HepG2 (cell line): ENCODE results near the gene UBXN1. TPM values are rescaled to one million over a fixed set of nuclear protein-coding genes. Genes with fewer than 3 reads are reported as not detected.

Experiments used
- FLYWCH1 ChIP-seq: sonication (generic); formaldehyde crosslinking; IDR thresholded peaks from 2 replicates; pipeline ENCODE4 v1.8.1; 2023; ENCODE audit warnings: mild to moderate bottlenecking, missing genetic modification reagents
- GATA4 ChIP-seq: sonication (generic); IDR thresholded peaks from 2 replicates; pipeline ENCODE4 v1.6.1; 2016; ENCODE audit warnings: antibody characterized with exemption, low read depth, borderline replicate concordance
- HDAC1 ChIP-seq: sonication (generic); formaldehyde crosslinking; IDR thresholded peaks from 2 replicates; pipeline ENCODE4 v1.5.1; 2020; ENCODE audit warnings: mild to moderate bottlenecking, missing genetic modification reagents
- JUN ChIP-seq: sonication (generic); formaldehyde crosslinking; IDR thresholded peaks from 2 replicates; pipeline ENCODE4 v1.4.0; 2020; ENCODE audit warnings: mild to moderate bottlenecking, missing genetic modification reagents
- NFATC3 ChIP-seq: sonication (generic); formaldehyde crosslinking; IDR thresholded peaks from 2 replicates; pipeline ENCODE4 v1.5.1; 2020; ENCODE audit warnings: mild to moderate bottlenecking, missing genetic modification reagents
- NR2F2 ChIP-seq: IDR thresholded peaks from 2 replicates; pipeline ENCODE4 v1.6.1; 2012; ENCODE audit warnings: low read depth, inconsistent platforms, borderline replicate concordance
- PAX8 ChIP-seq: sonication (generic); formaldehyde crosslinking; IDR thresholded peaks from 2 replicates; pipeline ENCODE4 v1.8.0; 2022; ENCODE audit warnings: mild to moderate bottlenecking, missing genetic modification reagents, borderline replicate concordance
- PITX1 ChIP-seq: sonication (generic); formaldehyde crosslinking; IDR thresholded peaks from 2 replicates; pipeline ENCODE4 v1.5.1; 2020; ENCODE audit warnings: mild to moderate bottlenecking, missing genetic modification reagents
- POLR2G ChIP-seq: fragments of 200-400 bp; formaldehyde crosslinking; IDR thresholded peaks from 2 replicates; pipeline ENCODE4 v1.6.1; 2018; ENCODE audit warnings: mild to moderate bottlenecking, low read depth, low read length, moderate library complexity
- RXRA ChIP-seq: sonication (generic); formaldehyde crosslinking; IDR thresholded peaks from 2 replicates; pipeline ENCODE4 v1.5.1; 2020; ENCODE audit warnings: missing genetic modification reagents
- SP5 ChIP-seq: IDR thresholded peaks from 2 replicates; pipeline ENCODE4 v1.6.1; 2016; ENCODE audit warnings: low read depth, borderline replicate concordance
- TRIM22 ChIP-seq: fragments of 450-650 bp; IDR thresholded peaks from 2 replicates; pipeline ENCODE4 v1.6.1; 2017
- ZEB1 ChIP-seq: IDR thresholded peaks from 2 replicates; pipeline ENCODE4 v1.6.1; 2012; ENCODE audit warnings: mild to moderate bottlenecking, low read depth, inconsistent platforms; ENCODE audit not compliant: insufficient replicate concordance
- ZFP37 ChIP-seq: sonication (generic); formaldehyde crosslinking; IDR thresholded peaks from 2 replicates; pipeline ENCODE4 v1.4.0; 2020; ENCODE audit warnings: missing genetic modification reagents, borderline replicate concordance
- ZHX1 ChIP-seq: sonication (generic); formaldehyde crosslinking; IDR thresholded peaks from 2 replicates; pipeline ENCODE4 v1.8.1; 2022; ENCODE audit warnings: low read depth, mild to moderate bottlenecking, missing genetic modification reagents
- ZNF251 ChIP-seq: sonication (generic); formaldehyde crosslinking; IDR thresholded peaks from 2 replicates; pipeline ENCODE4 v1.9.0; 2021; ENCODE audit warnings: mild to moderate bottlenecking, missing genetic modification reagents
- ZNF430 ChIP-seq: sonication (generic); formaldehyde crosslinking; IDR thresholded peaks from 2 replicates; pipeline ENCODE4 v1.9.0; 2021; ENCODE audit warnings: mild to moderate bottlenecking, missing genetic modification reagents
- ZNF496 ChIP-seq: sonication (generic); formaldehyde crosslinking; IDR thresholded peaks from 2 replicates; pipeline ENCODE4 v1.8.1; 2023; ENCODE audit warnings: mild to moderate bottlenecking, moderate library complexity, missing genetic modification reagents; ENCODE audit not compliant: insufficient replicate concordance
- ZNF501 ChIP-seq: sonication (generic); formaldehyde crosslinking; IDR thresholded peaks from 2 replicates; pipeline ENCODE4 v1.5.1; 2020; ENCODE audit warnings: mild to moderate bottlenecking, moderate library complexity, missing genetic modification reagents
- ZNF503 ChIP-seq: sonication (generic); formaldehyde crosslinking; IDR thresholded peaks from 2 replicates; pipeline ENCODE4 v1.4.0; 2020; ENCODE audit warnings: missing genetic modification reagents
- ZNF564 ChIP-seq: sonication (generic); formaldehyde crosslinking; IDR thresholded peaks from 2 replicates; pipeline ENCODE4 v1.8.1; 2023; ENCODE audit warnings: mild to moderate bottlenecking, missing genetic modification reagents
- ZNF761 ChIP-seq: sonication (generic); formaldehyde crosslinking; conservative IDR thresholded peaks from 2 replicates; pipeline ENCODE4 v1.4.0; 2020; ENCODE audit warnings: mild to moderate bottlenecking, missing genetic modification reagents
- polyA plus RNA-seq, 8 experiments: library from polyadenylated mRNA; depleted of rRNA in 3 of 8; stranded (reverse) in 7 of 8; unstranded in 1 of 8; fragments of >200 nt; fragmentation: Illumina TruSeq in 4 of 8; extraction: Trizol in 4 of 8; gene quantifications; 2 replicates each; pipeline versions ENCODE4 v1.2.1 to v1.2.3, GENCODE V29; 2011 to 2016; ENCODE audit warnings: low read depth in 4 of 8, missing spikeins in 1 of 8, mixed read lengths in 1 of 8; ENCODE audit not compliant: insufficient read depth in 1 of 8
- total RNA-seq, 5 experiments: library from RNA; depleted of rRNA; stranded (reverse); fragments of >200 nt; fragmentation: Illumina TruSeq; extraction: Trizol; gene quantifications; 2 replicates each; pipeline ENCODE4 v1.2.3, GENCODE V29; 2016; ENCODE audit warnings: low read depth in 1 of 5

Gene UBXN1
- total and polyA plus RNA-seq, 2 of the 13 experiments (the other 11 are each of a cell fraction or from before 2014, with no cell fraction given): 47.5 to 52.4 TPM

- no peak; the same call in none of the 2 replicates for TF ChIP-seq RXRA (CRISPR knock-in tag)
- TF ChIP-seq NFATC3 (CRISPR knock-in tag): no peak
- no peak for TF ChIP-seq JUN
- no peak for TF ChIP-seq ZNF496 (CRISPR knock-in tag)
- TF ChIP-seq ZNF251 (CRISPR knock-in tag): no peak
- peak; percentile 97 for TF ChIP-seq POLR2G
- TF ChIP-seq ZNF430 (CRISPR knock-in tag): peak; percentile 56; the same call in 1 of the 2 replicates
- no peak for TF ChIP-seq PAX8 (CRISPR knock-in tag)
- TF ChIP-seq ZNF501 (CRISPR knock-in tag): peak; percentile 38
- no peak for TF ChIP-seq ZNF503 (CRISPR knock-in tag)
- TF ChIP-seq ZNF564 (CRISPR knock-in tag): no peak
- TF ChIP-seq NR2F2: peak; percentile 40; the same call in 1 of the 2 replicates
- TF ChIP-seq TRIM22: no peak
- peak; percentile 77 for TF ChIP-seq HDAC1 (CRISPR knock-in tag)
- no peak for TF ChIP-seq ZEB1
- peak; percentile 16; the same call in 1 of the 2 replicates for TF ChIP-seq GATA4
- TF ChIP-seq SP5 (CRISPR knock-in tag): peak; percentile 91
- no peak for TF ChIP-seq ZFP37 (CRISPR knock-in tag)
- no peak for TF ChIP-seq FLYWCH1 (CRISPR knock-in tag)
- 0 out of 2 replicates have a peak, but pooled peaks have one; percentile 67 for TF ChIP-seq ZNF761 (CRISPR knock-in tag)
- 0 out of 2 replicates have a peak, but pooled peaks have one; percentile 48 for TF ChIP-seq PITX1
- 0 out of 2 replicates have a peak, but pooled peaks have one; percentile 44 for TF ChIP-seq ZHX1
Observed at GRCh38 chr11:62645946-62646824, 32.7 kb downstream of the UBXN1 start, which contains the start of gene GANAB (continued).
